K562 (cell line): Measurements from ENCODE around the gene RMP24.
A peak's percentile ranks its signal among the peaks of the same experiment; 100 is the strongest.

Experiments used
- ATAC-seq: fragments of 200-7000 bp; cut with Tn5 transposase; 3 replicates; pipeline ENCODE4 v1.9.1; 2020; ENCODE audit warnings: moderate library complexity
- BruUV-seq: library from RNA; stranded (reverse); fragments of 400-500 nt; replicated peaks from 2 replicates; lab custom pipeline; 2021; lab: Mats Ljungman, UMichigan
- CTCF ChIA-PET: fragments of 300-600 bp; formaldehyde crosslinking; extraction: SDS; loops from one replicate; lab custom pipeline; 2021; ENCODE audit warnings: low intra/inter-chr PET ratio; lab: Yijun Ruan, JAX
- POLR2A ChIA-PET: fragments of 300-600, 350-650 bp; sonication (Branson Sonifier 250); formaldehyde crosslinking; extraction: SDS; loops from one replicate; lab custom pipeline; 2021; ENCODE audit warnings: antibody characterized with exemption, inconsistent platforms; lab: Yijun Ruan, JAX
- DNase-seq, 4 experiments: peaks; one replicate each; pipeline versions ENCODE4 v3.0.0 to v3.0.0-alpha.2; 2011 to 2018; ENCODE audit warnings: low spot score in 3 of 4, mixed read lengths in 3 of 4; ENCODE audit errors: extremely low read depth in 1 of 4
- FAIRE-seq: peaks from 2 replicates; lab custom pipeline; 2011; peaks lifted over from hg19 to GRCh38; lab: Jason Lieb, UNC
- H2AFZ ChIP-seq: 2 replicates; pipeline ENCODE4 v1.6.0; 2011; ENCODE audit warnings: low read depth, low read length, control low read depth, inconsistent platforms
- H3K27ac ChIP-seq: fragments of 200-600 bp; 3 replicates; pipeline ENCODE4 v1.8.0; 2011; ENCODE audit warnings: low read depth, mild to moderate bottlenecking, control low read depth, inconsistent platforms, low read length, moderate library complexity, mixed read lengths; ENCODE audit errors: extremely low read depth
- H3K27me3 ChIP-seq, 2 experiments: fragments of 300-600 bp in 1 of 2; 2 replicates in 1 of 2; 3 replicates in 1 of 2; pipeline versions ENCODE4 v1.6.0 to v1.8.0; 2011; ENCODE audit warnings: inconsistent platforms in 2 of 2, low read length in 2 of 2, mild to moderate bottlenecking in 1 of 2, mixed read lengths in 1 of 2, moderate library complexity in 1 of 2; ENCODE audit not compliant: control insufficient read depth in 2 of 2, insufficient read depth in 2 of 2
- H3K36me3 ChIP-seq: fragments of 300-600 bp; 3 replicates; pipeline ENCODE4 v1.8.0; 2011; ENCODE audit warnings: mild to moderate bottlenecking, low read length, inconsistent platforms; ENCODE audit not compliant: control insufficient read depth, insufficient read depth
- H3K4me1 ChIP-seq, 2 experiments: fragments of 200-600 bp in 1 of 2; replicated peaks in 1 of 2; 2 replicates in 1 of 2; 3 replicates in 1 of 2; pipeline versions ENCODE4 v1.5.1 to v1.8.0; 2011; ENCODE audit warnings: inconsistent platforms in 2 of 2, low read length in 2 of 2, mild to moderate bottlenecking in 1 of 2, mixed read lengths in 1 of 2, moderate library complexity in 1 of 2; ENCODE audit not compliant: control insufficient read depth in 2 of 2, insufficient read depth in 2 of 2
- H3K4me2 ChIP-seq: 2 replicates; pipeline ENCODE4 v1.6.1; 2011; ENCODE audit warnings: low read length, control low read depth, inconsistent platforms, mixed read lengths; ENCODE audit not compliant: insufficient read depth
- H3K4me3 ChIP-seq: fragments of 200-600 bp; sonication (generic), shearing (Covaris generic); 2 replicates; pipeline ENCODE4 v1.5.1; 2016; ENCODE audit warnings: control low read depth, inconsistent platforms
- H3K79me2 ChIP-seq: fragments of 200-600 bp; 3 replicates; pipeline ENCODE4 v1.8.0; 2011; ENCODE audit warnings: low read length, inconsistent platforms; ENCODE audit not compliant: control insufficient read depth, insufficient read depth
- H3K9ac ChIP-seq, 2 experiments: 2 replicates each; pipeline versions ENCODE4 v1.6.0 to v1.6.1; 2011; ENCODE audit warnings: low read depth in 2 of 2, low read length in 2 of 2, control low read depth in 1 of 2, inconsistent platforms in 1 of 2, mild to moderate bottlenecking in 1 of 2, mixed read lengths in 1 of 2; ENCODE audit not compliant: insufficient read depth in 1 of 2
- H3K9me1 ChIP-seq: one replicate; pipeline ENCODE4 v1.6.0; 2011; ENCODE audit warnings: inconsistent platforms, mild to moderate bottlenecking, low read length, moderate library complexity; ENCODE audit not compliant: control insufficient read depth, insufficient read depth
- H3K9me3 ChIP-seq: replicated peaks from 2 replicates; pipeline ENCODE4 v1.5.1; 2011; ENCODE audit warnings: low read depth, low read length, inconsistent platforms; ENCODE audit not compliant: control insufficient read depth, insufficient read depth
- H4K20me1 ChIP-seq: replicated peaks from 2 replicates; pipeline ENCODE4 v1.6.1; 2011; ENCODE audit warnings: low read length, inconsistent platforms, mixed read lengths; ENCODE audit not compliant: control insufficient read depth, insufficient read depth
- CEBPB ChIP-seq: fragments of 450-650 bp; IDR thresholded peaks from 2 replicates; pipeline ENCODE4 v1.6.1; 2016; ENCODE audit warnings: missing genetic modification characterization, missing compliant biosample characterization
- DIDO1 ChIP-seq: fragments of 450-650 bp; IDR thresholded peaks from 2 replicates; pipeline ENCODE4 v1.6.1; 2016; ENCODE audit warnings: low read depth, missing biosample characterization, missing genetic modification characterization
- NEUROD1 ChIP-seq: fragments of 150-350 bp; IDR thresholded peaks from 2 replicates; pipeline ENCODE4 v1.6.1; 2014; ENCODE audit warnings: borderline replicate concordance, low read length, low read depth; ENCODE audit not compliant: partially characterized antibody
- NONO ChIP-seq, 2 experiments: fragments of 200-400 bp in 1 of 2; fragments of 450-650 bp in 1 of 2; formaldehyde crosslinking in 1 of 2; IDR thresholded peaks; 2 replicates each; pipeline ENCODE4 v1.6.1; 2017; ENCODE audit warnings: low read depth in 2 of 2, mild to moderate bottlenecking in 2 of 2, moderate library complexity in 2 of 2, low read length in 1 of 2
- NUFIP1 ChIP-seq: fragments of 450-650 bp; IDR thresholded peaks from 2 replicates; pipeline ENCODE4 v1.6.1; 2018; ENCODE audit not compliant: partially characterized antibody
- PPARD ChIP-seq: fragments of 250-450 bp; sonication (Bioruptor Pico); IDR thresholded peaks from 2 replicates; pipeline ENCODE4 v1.8.0; 2022; ENCODE audit warnings: inconsistent platforms, mild to moderate bottlenecking, moderate library complexity
- SMAD1 ChIP-seq: fragments of 150-350 bp; IDR thresholded peaks from 2 replicates; pipeline ENCODE4 v1.6.1; 2014; ENCODE audit warnings: low read length, low read depth; ENCODE audit not compliant: partially characterized antibody
- THRB ChIP-seq: fragments of 450-650 bp; formaldehyde crosslinking; conservative IDR thresholded peaks from 2 replicates; pipeline ENCODE4 v1.4.0; 2022; ENCODE audit warnings: mild to moderate bottlenecking, missing genetic modification characterization
- ZFP1 ChIP-seq: fragments of 450-650 bp; formaldehyde crosslinking; IDR thresholded peaks from 2 replicates; pipeline ENCODE4 v1.4.0; 2020; ENCODE audit warnings: mild to moderate bottlenecking, mixed read lengths
- ZKSCAN8 ChIP-seq: fragments of 200-800 bp; sonication (Bioruptor generic); IDR thresholded peaks from 2 replicates; pipeline ENCODE4 v1.6.1; 2016; ENCODE audit warnings: missing genetic modification characterization, missing compliant biosample characterization
- ZNF354B ChIP-seq: fragments of 250-450 bp; sonication (Bioruptor Pico); IDR thresholded peaks from 2 replicates; pipeline ENCODE4 v1.4.0; 2020
- ZNF431 ChIP-seq: sonication (generic); formaldehyde crosslinking; IDR thresholded peaks from 2 replicates; pipeline ENCODE4 v1.8.0; 2022; ENCODE audit warnings: mild to moderate bottlenecking, missing genetic modification reagents
- ZNF668 ChIP-seq: fragments of 250-450 bp; sonication (Bioruptor Pico); IDR thresholded peaks from 2 replicates; pipeline ENCODE4 v1.8.0; 2022; ENCODE audit warnings: mild to moderate bottlenecking, inconsistent platforms
- ZNF77 ChIP-seq: fragments of 250-450 bp; sonication (Bioruptor Pico); IDR thresholded peaks from 2 replicates; pipeline ENCODE4 v1.5.0; 2020
- in situ Hi-C: fragments of 300-500 bp; cut with MboI; formaldehyde crosslinking; loops from 4 replicates; pipeline ENCODE4 v1.15.0; 2018; ENCODE audit warnings: inconsistent platforms, mixed read lengths
- intact Hi-C: fragments of 100-400 bp; cut with micrococcal nuclease; formaldehyde crosslinking; loops from 2 replicates; pipeline ENCODE4 v1.14.2; 2022

Gene RMP24

GRCh38 chr18:35982409-35983114, 10.1 kb downstream of the RMP24 start (continued):
- no peak for TF ChIP-seq NUFIP1
- no peak for TF ChIP-seq DIDO1
- no peak for TF ChIP-seq ZNF354B (CRISPR knock-in tag)
- no peak for TF ChIP-seq NONO (IDR thresholded peaks at IDR 0.05; ENCODE audit: low read depth in 2 of 2, low read length in 1 of 2)
- TF ChIP-seq, all 486 proteins: peak for 0

GRCh38 chr18:35983147-35983546, 10.7 kb downstream of the RMP24 start:
- H3K9me3 ChIP-seq: no peaks in the 10 kb centered on the region
- H3K36me3 ChIP-seq: peaks cover 33% of the 10 kb centered on the region
- no peak overlapping the region for H2AFZ ChIP-seq
- intact Hi-C loops: no loop called here
- no peak for TF ChIP-seq ZKSCAN8
- no peak for TF ChIP-seq ZNF77 (CRISPR knock-in tag)
- TF ChIP-seq THRB (CRISPR knock-in tag): no peak
- no peak for TF ChIP-seq PPARD
- TF ChIP-seq NEUROD1: no peak
- TF ChIP-seq ZNF431: no peak
- TF ChIP-seq ZFP1 (CRISPR knock-in tag): no peak
- TF ChIP-seq SMAD1: no peak
- no peak for TF ChIP-seq ZNF668 (CRISPR knock-in tag)
- no peak for TF ChIP-seq CEBPB
- H3K9me1 ChIP-seq: no peaks in the 10 kb centered on the region
- no peaks in the 10 kb centered on the region for H4K20me1 ChIP-seq
- no peaks in the 10 kb centered on the region for H3K27me3 ChIP-seq
- no peak overlapping the region for H3K4me3 ChIP-seq
- no peak overlapping the region for H3K4me2 ChIP-seq
- H3K9ac ChIP-seq: no peak overlapping the region
- FAIRE-seq (no peak), DNase-seq (no peak), ATAC-seq (peak; percentile 51)
- no peak overlapping the region for H3K27ac ChIP-seq
- in situ Hi-C loops: no loop called here
- no peaks in the 10 kb centered on the region for H3K79me2 ChIP-seq
- ChIA-PET POLR2A (interaction anchor here (0.5 to 2.1 kb wide), 3 partner anchors 9 to 486 kb away, joined by 3 to 8 read pairs (median 3); partner anchors contain the start of genes INO80C and RMP24), CTCF (no interaction called here)
- no peaks in the 10 kb centered on the region for H3K4me1 ChIP-seq
- BruUV-seq: no TSS peak
